ENCODE results near the gene DNAJC3. TPM values are rescaled to one million over a fixed set of nuclear protein-coding genes. Genes with fewer than 3 reads are reported as not detected.
A peak's percentile ranks its signal among the peaks of the same experiment; 100 is the strongest.
"Not testable (repeated sequence)": the region's sequence is repeated elsewhere in the genome, so short reads cannot be mapped to it uniquely, and the experiment has no call there.

The DNAJC3 gene
- total RNA-seq, 1 experiment from 2014 or later, result 33.3 TPM

DNA sequence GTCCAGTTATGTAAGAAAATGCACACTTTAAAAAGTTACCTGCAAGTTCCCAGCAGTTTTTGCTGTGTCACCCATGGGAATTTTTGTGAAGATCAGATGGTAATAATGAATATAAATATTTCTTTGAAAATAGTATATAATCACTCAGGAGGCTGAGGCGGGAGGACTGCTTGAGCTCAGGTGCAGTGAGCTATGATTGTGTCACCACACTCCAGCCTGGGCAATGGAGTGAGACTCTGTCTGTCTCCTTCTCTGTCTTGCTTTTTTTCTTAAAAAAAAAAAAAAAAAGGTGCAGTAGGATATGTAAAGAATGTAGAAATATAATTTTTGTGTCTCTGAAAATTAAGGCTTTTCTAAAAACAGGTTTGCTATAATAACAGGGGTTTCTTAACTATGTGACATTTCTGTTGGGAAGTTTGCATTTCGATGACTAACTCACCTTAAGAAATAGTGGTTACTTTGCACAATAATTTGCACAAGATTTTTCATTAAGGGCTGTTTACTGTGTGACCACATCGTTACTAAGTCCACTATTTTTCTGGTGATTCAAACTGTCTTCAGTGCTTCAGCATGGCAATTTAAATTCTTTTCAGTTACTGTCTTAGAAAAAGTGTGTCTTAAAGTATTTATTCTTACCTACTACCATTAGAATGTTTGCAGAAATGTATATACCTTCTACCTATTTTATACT, 37.3 kb downstream of the DNAJC3 start:
- DNase-seq (ENCODE audit: low read depth), result peak; percentile 78

DNA sequence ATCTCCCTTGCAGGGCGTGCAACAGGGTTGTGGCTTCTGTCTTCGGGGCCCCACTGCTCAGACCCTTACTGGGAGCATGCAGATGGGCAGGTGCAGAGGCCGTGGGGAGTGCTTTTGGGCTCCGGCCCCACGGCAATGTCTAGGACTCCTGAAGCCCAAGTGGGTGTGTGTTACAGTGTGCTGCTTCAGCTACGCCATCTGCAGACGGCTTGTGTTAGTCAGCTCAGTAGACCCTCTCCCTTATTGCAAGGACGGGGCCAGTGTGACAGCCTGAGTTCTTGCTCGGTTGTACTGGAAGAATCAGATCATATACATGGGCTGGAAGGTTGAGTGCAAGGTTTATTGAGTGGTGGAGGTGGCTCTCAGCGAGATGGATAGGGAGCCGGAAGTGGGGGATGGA, 39.3 kb downstream of the DNAJC3 start:
- no peak for DNase-seq (ENCODE audit: low read depth)

DNA sequence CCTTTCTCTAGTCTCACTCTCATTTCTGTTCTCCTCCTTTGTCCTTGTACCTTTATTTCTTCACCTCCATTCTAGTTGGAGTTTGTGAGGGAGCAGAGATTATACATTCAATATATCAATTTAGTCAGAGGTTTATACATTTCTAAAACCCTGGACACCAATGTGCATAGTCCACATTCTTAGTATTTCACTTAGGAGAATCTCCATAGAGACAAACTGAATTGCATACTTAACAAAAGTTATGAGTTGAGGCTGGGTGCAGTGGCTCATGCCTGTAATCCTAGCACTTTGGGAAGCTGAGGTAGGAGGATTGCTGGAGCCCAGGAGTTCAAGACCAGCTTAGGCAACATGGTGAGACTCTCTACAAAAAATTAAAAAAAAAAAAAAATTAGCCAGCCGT, 45.3 kb downstream of the DNAJC3 start:
- DNase-seq (ENCODE audit: low read depth), result no peak

DNA sequence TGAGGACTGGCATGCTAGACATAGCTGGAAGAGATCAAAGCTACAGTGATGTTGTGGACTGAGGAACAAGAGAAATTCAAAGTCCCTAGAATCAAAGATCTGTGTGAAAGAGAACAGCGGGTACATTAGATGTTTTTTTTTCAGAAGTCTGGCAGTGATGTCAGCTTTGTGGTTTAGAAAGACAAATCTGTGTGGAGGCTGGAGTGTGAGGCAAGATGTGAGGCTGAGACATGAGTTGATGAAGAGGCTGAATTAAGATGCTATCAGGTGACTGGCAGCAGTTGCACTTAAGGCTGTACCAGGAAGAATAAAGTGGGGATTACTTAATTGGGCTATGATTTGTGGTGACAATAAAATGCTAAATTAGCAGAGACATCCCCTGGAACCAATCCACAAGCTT, 46.5 kb downstream of the DNAJC3 start:
- peak; percentile 1 for DNase-seq (ENCODE audit: low read depth)

DNA sequence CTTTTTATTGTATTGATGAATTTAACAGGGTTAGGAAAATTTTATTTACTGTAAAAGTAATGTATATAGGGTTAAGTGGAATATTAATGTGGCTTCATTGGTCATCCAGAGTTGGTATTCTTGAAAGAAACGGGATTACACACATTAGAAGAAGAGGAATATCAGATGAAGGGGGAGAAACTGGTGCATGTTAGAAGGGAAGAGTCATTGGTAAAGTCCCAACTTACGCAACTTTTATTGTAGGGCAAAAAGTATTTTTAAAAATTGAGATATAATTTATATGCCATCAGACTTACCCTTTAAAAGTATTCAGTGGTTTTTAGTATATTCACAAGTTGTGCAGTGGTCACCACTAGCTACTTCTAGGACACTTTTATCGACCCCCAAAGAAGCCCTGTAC, 47.3 kb downstream of the DNAJC3 start:
- DNase-seq (ENCODE audit: low read depth), result no peak

DNA sequence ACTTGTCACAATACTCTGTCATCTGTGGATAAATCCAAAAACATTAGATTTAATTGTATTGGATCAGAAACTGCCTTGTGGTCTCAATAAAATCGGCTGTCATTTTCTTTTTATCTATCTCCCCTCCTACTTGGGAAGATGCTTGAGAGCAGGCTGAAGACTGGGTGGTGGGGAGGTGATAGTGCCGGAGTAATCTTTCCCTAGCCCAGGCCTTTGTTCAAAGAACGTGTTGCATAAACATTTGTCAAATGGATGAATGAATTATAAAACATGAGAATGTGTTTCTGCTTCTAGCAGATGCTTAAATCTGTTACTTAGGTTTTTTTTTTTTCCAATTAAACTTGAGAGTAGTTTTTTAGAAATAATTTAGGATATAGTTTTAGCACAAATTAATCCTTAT, 49.9 kb downstream of the DNAJC3 start:
- no peak for DNase-seq (ENCODE audit: low read depth)

DNA sequence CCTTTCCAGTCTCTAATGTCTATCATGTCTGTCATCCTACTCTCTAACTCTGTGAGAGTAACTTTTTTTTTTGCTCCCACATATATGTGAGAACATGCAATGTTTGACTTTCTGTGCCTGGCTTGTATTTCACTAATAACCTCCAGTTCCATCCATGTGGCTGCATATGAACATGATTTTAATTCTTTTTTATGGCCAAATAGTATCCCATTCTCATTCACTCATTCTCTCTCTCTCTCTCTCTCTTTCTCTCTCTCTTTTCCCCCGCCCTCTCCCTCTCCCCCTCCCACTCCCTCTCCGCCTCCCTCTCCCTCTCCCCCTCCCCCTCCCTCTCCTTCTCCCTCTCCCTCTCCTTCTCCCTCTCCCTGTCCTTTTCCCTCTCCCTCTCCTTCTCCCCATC, 52.0 kb downstream of the DNAJC3 start:
- DNase-seq (ENCODE audit: low read depth), result no peak

DNA sequence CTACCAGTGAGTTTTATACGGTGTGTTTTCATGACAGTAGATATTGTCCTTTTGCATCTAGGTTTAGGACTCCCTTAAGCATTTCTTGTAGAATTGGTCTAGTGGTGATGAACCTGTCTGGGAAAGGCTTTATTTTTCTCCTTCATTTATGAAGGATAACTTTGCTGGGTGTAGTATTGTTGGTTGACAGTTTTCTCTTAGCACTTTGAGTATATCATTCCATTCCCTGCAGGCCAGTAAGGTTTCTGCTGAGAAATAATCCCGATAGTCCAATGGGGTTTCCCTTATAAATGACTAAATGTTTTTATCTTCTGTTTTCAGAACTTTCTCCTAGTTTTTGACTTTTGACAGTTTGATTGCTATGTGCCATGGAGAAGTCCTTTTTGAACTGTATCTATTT, 57.2 kb downstream of the DNAJC3 start:
- DNase-seq (ENCODE audit: low read depth), result no peak

DNA sequence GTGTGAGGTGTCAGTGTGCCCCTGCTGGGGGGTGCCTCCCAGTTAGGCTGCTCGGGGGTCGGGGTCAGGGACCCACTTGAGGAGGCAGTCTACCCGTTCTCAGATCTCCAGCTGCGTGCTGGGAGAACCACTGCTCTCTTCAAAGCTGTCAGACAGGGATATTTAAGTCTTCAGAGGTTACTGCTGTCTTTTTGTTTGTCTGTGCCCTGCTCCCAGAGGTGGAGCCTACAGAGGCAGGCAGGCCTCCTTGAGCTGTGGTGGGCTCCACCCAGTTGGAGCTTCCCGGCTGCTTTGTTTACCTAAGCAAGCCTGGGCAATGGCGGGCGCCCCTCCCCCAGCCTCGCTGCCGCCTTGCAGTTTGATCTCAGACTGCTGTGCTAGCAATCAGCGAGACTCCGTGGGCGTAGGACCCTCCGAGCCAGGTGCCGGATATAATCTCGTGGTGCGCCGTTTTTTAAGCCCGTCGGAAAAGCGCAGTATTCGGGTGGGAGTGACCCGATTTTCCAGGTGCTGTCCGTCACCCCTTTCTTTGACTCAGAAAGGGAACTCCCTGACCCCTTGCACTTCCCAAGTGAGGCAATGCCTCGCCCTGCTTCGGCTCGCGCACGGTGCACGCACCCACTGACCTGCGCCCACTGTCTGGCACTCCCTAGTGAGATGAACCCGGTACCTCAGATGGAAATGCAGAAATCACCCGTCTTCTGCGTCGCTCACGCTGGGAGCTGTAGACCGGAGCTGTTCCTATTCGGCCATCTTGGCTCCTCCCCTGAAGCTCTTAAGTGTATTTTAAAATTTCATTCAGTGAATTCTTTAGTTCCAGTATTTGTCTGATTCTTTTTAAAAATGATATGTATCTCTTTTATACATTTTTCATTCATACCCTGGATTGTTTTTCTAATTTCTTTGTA, 63.4 kb downstream of the DNAJC3 start:
- not testable (repeated sequence) for DNase-seq (ENCODE audit: low read depth)

DNA sequence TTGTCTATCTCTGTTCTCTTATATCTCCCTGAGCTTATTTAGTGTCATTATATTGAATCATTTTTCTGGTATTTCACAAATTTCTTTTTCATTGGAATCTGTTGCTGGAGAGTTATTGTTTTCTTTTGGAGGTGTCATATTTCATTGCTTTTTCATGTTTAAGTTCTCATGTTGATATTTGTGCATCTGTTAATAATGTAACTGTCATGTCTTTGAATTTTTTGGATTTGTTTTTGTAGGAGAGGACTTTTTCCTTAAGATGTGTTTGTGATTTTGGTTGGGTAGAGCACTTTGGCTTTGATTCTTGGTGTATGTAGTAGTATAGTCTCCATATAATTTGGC, 64.0 kb downstream of the DNAJC3 start:
- no peak for DNase-seq (ENCODE audit: low read depth)

DNA sequence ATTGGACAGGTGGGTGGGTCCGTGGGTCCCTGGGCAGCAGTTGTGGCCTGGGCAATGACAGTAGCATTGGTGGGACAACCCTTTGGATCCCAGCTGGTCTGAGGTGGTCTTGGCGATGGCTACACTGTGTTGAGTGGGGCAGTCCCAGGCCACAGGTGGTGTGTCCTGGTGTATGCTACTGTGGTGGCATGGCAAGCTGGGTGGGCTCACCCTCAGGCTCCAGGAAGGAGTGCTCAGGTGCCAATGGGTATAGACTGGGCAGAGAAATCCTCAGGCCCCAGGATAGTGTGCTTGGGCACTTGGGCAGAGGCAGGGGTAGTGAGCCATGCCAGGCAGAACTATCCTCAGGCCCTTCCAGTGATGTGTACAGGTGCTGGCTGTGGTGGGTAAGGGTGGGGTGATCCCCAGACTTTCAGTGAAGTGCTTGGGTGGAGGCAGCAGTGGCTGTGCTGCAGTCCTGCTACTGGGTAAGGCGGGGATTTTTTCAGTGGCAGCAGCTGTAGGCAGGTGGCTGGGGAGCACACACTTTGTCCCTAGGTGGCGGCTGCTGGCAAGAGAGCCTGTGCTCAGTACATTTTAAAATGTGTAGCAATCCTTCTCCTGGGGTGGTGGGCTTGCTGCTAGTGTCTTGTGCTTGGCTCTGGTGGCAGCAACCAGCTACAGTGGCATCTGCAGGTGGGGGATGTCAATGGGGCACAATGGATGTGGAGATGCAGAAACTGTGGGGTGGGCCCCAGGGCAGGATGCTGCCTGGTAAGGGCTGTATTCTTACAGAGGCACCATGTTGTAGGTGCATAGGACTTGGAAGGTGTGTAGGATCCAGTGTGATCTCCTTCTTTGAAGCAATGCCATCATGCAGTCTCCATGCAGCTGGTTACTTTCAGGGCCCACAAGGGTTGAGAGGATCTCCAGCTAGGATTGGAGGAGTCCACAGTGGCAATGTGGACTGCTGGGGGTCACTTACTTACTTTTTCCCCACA, 64.9 kb downstream of the DNAJC3 start:
- DNase-seq (ENCODE audit: low read depth), result no peak

DNA sequence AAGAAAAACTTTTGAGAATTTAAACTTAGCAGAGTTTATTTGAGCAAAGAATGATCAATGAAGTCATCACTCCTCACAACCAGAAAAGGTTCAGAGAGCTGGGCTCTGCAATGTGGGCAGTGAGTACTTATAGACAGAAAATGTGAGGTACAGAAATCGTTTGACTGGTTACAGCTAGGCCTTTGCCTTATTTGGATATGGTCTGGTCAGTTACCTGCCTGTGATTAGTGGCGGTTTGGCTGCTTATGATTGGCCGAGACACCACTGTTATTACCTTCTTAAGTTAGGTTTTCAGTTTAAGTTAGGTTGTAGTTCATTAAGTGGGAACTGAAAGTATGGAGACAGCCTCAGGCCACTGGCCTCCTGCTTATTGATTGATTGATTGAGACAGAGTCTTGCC, 66.3 kb downstream of the DNAJC3 start:
- no peak for DNase-seq (ENCODE audit: low read depth)

DNA sequence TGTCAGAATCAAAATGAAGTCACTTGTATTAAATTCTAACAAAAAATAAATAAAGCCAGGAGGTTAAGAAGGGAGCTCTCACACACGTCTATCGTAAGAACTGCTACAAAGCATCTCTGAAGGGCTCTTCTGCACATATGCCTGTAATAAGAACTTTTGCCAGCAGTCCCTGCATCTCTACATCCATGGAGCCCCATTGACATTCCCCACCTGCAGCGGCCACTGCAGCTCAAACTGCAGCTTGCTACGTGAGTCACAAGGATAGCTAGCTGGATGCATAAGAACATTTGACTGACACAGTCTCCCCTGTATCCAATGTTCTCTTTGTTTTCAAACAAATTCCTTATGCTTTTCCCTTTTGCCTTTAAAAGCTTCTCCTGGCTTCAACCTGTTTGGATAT, 68.3 kb downstream of the DNAJC3 start:
- no peak for DNase-seq (ENCODE audit: low read depth)

DNA sequence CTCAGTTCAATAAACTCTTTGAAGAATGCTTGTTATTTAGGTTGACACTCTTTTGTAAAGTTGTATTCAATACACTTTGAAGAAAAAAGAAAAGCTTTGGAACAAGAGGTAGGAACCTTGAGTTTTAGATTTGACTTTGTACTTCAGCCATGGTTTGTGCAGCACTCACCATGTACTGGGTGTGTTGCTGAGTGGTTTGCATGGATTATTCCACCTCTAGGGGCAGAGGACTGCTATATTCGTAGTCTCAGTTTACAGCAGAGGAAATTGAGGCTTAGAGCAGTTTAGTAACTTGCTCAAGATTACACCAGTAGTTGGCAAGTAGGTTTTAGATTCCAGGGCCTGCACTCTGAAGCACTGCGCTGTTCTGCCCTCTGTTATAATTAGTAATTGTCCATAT, 68.8 kb downstream of the DNAJC3 start:
- DNase-seq (ENCODE audit: low read depth), result no peak

DNA sequence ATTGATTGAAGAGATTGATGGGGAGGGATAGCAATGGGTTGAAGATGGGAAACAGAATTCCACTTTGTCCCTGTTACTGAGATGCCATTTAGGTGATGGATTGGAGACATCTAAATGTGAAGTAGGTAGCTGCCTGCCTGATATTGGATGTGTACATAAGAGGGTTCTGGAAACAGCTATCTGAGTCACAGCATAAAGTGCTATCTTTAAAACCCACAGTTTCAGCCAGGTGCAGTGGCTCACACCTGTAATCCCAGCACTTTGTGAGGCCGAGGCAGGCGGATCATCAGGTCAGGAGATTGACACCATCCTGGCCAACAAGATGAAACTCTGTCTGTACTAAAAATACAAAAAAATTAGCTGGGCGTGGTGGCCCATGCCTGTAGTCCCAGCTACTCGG, 72.6 kb downstream of the DNAJC3 start:
- no peak for DNase-seq (ENCODE audit: low read depth)

DNA sequence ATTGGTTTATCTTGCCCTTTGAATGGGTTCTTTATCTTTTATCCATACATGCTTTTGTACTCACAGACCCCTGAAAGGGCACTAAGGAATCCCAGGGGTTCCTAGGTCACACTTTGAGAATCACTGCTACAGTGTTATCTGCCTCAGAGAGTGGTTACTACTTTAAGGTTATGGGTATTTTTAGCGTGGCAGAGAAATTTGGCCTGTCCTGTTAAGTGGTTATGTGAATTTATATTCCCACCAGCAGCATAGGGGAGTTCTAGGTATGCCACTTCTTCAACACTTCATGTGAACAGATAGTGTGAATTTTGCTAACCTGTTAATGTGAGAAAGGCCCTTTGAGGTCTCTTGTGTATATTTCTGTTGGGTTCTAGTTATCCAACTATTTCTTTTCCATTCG, 75.7 kb downstream of the DNAJC3 start:
- DNase-seq (ENCODE audit: low read depth), result no peak

DNA sequence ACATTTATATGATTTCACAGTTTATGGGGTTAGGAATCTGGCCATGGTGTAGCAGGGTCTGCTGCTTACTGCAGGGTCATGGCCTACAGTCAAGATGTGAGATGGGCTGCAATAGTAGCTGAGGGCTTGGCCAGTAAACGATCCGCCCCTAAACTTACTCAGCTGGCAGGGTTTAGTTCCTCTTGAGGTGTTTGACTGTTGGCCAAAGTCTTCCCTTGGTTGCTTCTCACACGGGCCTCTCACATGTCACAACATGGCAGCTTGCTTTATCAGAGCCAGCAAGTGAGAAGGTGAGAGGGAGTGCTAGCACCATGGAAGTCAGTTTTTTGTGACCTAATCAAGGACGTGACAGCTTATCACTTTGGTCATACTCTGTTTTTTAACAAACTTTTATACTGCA, 77.1 kb downstream of the DNAJC3 start:
- no peak for DNase-seq (ENCODE audit: low read depth)

DNA sequence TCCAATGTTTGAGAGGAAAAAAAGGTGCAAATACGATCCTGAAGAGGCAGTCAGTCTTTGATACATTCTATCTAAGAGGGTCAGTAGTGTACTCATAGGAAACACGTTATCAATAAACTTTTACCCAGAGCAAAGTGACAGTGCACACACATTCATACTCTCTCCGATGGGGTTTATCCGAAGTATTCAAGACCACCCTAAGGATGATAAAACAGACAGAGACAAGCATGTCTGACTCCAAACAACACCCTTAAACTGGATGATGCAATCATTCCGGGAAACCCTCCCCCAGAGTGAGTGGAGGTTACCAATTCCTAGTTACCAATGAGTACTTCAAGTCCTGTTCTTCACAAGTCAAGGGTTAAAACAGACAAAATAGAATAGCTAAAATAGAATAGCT, 79.1 kb downstream of the DNAJC3 start:
- no peak for DNase-seq (ENCODE audit: low read depth)

DNA sequence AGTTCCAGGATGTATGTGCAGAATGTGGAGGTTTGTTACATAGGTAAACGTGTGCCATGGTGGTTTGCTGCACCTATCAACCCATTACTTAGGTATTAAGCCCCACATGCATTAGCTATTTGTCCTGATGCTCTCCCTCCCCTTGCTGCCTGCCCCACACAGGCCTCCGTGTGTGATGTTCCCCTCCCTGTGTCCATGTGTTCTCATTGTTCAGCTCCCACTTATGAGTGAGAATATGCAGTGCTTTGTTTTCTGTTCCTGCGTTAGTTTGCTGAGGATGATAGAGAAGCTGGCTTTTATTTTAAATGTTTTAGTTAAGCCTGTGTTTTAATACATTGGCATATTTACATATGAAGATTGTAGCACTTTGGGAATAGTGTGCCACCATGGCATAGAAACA, 85.7 kb downstream of the DNAJC3 start:
- DNase-seq (ENCODE audit: low read depth), result not testable (repeated sequence)

DNA sequence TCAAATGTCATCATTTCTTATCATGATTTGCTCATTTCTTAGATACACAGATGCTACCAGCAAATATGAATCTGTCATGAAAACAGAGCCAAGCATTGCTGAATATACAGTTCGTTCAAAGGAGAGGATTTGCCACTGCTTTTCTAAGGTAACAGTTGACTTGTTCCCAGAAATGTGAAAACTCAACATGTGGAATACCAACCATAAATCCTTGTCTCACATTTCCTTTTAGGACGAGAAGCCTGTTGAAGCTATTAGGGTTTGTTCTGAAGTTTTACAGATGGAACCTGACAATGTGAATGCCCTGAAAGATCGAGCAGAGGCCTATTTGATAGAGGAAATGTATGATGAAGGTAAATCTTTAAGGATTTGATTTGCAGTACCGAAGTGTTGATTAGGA, 86.7 kb downstream of the DNAJC3 start:
- DNase-seq (ENCODE audit: low read depth), result no peak

DNA sequence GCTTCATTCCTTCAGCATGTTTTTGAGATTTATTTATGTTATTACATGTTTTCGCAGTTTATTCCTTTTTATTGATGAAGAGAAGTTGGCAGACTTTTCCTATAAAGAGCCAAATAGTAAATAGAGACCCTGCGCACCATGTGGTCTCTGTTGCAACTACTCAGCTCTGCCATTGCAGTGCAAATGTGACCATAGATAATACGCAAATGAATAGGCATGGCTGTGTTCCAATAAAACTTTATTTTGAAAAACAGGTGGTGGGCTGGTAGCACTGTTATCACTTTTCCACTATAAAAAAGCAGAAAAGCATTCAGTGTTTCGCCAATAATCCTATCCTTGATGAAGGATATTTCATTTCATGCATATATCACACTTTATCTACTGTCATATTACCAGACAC, 95.0 kb downstream of the DNAJC3 start:
- no peak for DNase-seq (ENCODE audit: low read depth)

DNA sequence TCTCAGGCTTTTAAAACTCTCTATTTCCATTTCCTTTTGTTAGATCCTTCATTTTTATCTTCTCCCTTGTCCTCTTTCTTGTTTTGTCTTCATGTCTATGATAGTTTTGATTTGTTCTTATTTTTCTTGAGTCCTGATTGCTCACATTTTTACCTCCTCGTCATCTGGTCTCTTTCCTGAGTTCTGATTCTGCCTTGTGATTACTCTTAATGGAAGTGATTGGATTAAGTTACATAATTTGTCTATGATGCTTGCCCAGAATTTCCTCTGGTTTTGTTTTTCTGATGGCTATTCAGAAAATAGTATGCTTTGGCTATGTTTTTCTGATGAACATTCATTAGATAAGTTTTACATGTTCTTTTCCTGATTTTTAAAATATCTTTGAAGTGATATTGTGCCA, 102.6 kb downstream of the DNAJC3 start:
- no peak for DNase-seq (ENCODE audit: low read depth)

Data from M059J (cell line).